Trophoblast cell (in vitro differentiated cells and primary cell): ENCODE measurements around the gene OPCML.

Source experiments
- DNase-seq, 2 donors: peaks; one replicate each; pipeline ENCODE4 v3.0.0-alpha.2; 2016
- H2AFZ ChIP-seq: 2 replicates; pipeline ENCODE4 v1.6.1; 2013; ENCODE audit warnings: low read length, moderate library complexity, mild to moderate bottlenecking; ENCODE audit not compliant: insufficient read depth, poor library complexity
- H2AK5ac ChIP-seq: 2 replicates; pipeline ENCODE4 v1.6.1; 2013; ENCODE audit warnings: mild to moderate bottlenecking, low read length
- H2BK120ac ChIP-seq: 2 replicates; pipeline ENCODE4 v1.6.1; 2013; ENCODE audit warnings: low read length, mild to moderate bottlenecking, moderate library complexity; ENCODE audit not compliant: insufficient read depth, poor library complexity
- H2BK12ac ChIP-seq: 2 replicates; pipeline ENCODE4 v1.6.1; 2013; ENCODE audit warnings: mild to moderate bottlenecking, low read length, moderate library complexity
- H2BK5ac ChIP-seq: 2 replicates; pipeline ENCODE4 v1.6.1; 2013; ENCODE audit warnings: low read length, low read depth, moderate library complexity, mild to moderate bottlenecking; ENCODE audit not compliant: poor library complexity
- H3K14ac ChIP-seq: 2 replicates; pipeline ENCODE4 v1.6.1; 2013; ENCODE audit warnings: mild to moderate bottlenecking, low read length
- H3K18ac ChIP-seq: 2 replicates; pipeline ENCODE4 v1.6.1; 2013; ENCODE audit warnings: mild to moderate bottlenecking, low read length
- H3K23ac ChIP-seq: 2 replicates; pipeline ENCODE4 v1.6.1; 2013; ENCODE audit warnings: low read length
- H3K27ac ChIP-seq: 2 replicates; pipeline ENCODE4 v1.5.1; 2013; ENCODE audit warnings: low read depth, mild to moderate bottlenecking, inconsistent platforms, low read length, moderate library complexity
- H3K27me3 ChIP-seq: 2 replicates; pipeline ENCODE4 v1.6.1; 2013; ENCODE audit warnings: inconsistent platforms, mild to moderate bottlenecking, low read length, moderate library complexity; ENCODE audit not compliant: insufficient read depth
- H3K36me3 ChIP-seq, 2 experiments: 1 replicate in 1 of 2; 2 replicates in 1 of 2; pipeline ENCODE4 v1.6.1; 2013; ENCODE audit warnings: low read length in 2 of 2, mild to moderate bottlenecking in 2 of 2, moderate library complexity in 1 of 2; ENCODE audit not compliant: insufficient read depth in 2 of 2, control insufficient read depth in 1 of 2
- H3K4ac ChIP-seq: 2 replicates; pipeline ENCODE4 v1.6.1; 2013; ENCODE audit warnings: low read depth, mild to moderate bottlenecking, low read length, moderate library complexity
- H3K4me1 ChIP-seq, 2 experiments: 1 replicate in 1 of 2; 2 replicates in 1 of 2; pipeline ENCODE4 v1.6.1; 2013; ENCODE audit warnings: low read length in 2 of 2, mild to moderate bottlenecking in 2 of 2, moderate library complexity in 1 of 2; ENCODE audit not compliant: insufficient read depth in 2 of 2, control insufficient read depth in 1 of 2
- H3K4me2 ChIP-seq: 2 replicates; pipeline ENCODE4 v1.6.1; 2013; ENCODE audit warnings: inconsistent platforms, mild to moderate bottlenecking, low read length, moderate library complexity
- H3K4me3 ChIP-seq: 2 replicates; pipeline ENCODE4 v1.5.1; 2013; ENCODE audit warnings: mild to moderate bottlenecking, low read depth, low read length, inconsistent platforms
- H3K79me1 ChIP-seq: one replicate; pipeline ENCODE4 v1.6.1; 2013; ENCODE audit warnings: low read length
- H3K79me2 ChIP-seq: 2 replicates; pipeline ENCODE4 v1.6.1; 2013; ENCODE audit warnings: low read length, mild to moderate bottlenecking; ENCODE audit not compliant: control insufficient read depth, insufficient read depth, poor library complexity
- H3K9ac ChIP-seq: 2 replicates; pipeline ENCODE4 v1.6.1; 2013; ENCODE audit warnings: mild to moderate bottlenecking, low read length
- H3K9me3 ChIP-seq: 2 replicates; pipeline ENCODE4 v1.6.1; 2013; ENCODE audit warnings: low read depth, mild to moderate bottlenecking, control low read depth, inconsistent platforms, low read length; ENCODE audit not compliant: insufficient read depth
- H4K12ac ChIP-seq: 2 replicates; pipeline ENCODE4 v1.6.1; 2013; ENCODE audit warnings: low read depth, mild to moderate bottlenecking, low read length, moderate library complexity
- H4K8ac ChIP-seq: 2 replicates; pipeline ENCODE4 v1.6.1; 2013; ENCODE audit warnings: low read depth, mild to moderate bottlenecking, low read length, moderate library complexity
- H4K91ac ChIP-seq: one replicate; pipeline ENCODE4 v1.6.1; 2013; ENCODE audit warnings: low read depth, mild to moderate bottlenecking, low read length, moderate library complexity
- WGBS: extraction: QIAGEN DNeasy Blood & Tissue Kit; methylation state at CpG from one replicate; pipeline ENCODE4 v1.1.7; 2013; ENCODE audit warnings: missing lambda C conversion rate; ENCODE audit not compliant: insufficient read length, insufficient coverage; ENCODE audit errors: extremely low coverage; 5-methylcytosine and 5-hydroxymethylcytosine counted together

OPCML gene

DNA sequence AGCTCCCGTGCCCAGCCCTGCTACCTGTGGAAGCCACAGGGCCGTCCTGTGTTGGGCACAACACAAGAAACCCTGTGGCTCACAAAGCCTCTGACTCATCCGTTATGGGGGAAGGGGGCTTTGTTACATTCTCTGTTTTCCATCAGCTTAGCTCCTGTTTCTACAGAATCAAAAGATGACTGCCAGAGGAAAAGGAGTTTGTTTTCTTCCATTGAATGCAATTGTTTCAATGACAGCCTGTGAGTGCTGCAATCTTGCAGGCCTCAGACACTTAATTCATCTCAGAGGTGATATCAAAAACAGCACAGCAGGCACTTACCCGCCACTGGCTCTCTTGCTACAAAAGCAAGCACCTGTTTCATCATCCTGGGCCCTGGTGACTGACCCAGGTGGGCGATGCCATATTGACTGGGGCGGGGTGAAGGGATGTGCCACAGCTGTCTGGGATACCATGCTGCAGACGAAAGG lies 194.3 kb downstream of the OPCML start:
- no peaks in the 10 kb centered on the region for H3K36me3 ChIP-seq
- no peak overlapping the region for H3K4me2 ChIP-seq
- H3K27ac ChIP-seq, result no peak overlapping the region
- no peak overlapping the region for H3K14ac ChIP-seq
- no peak overlapping the region for H2BK5ac ChIP-seq
- H2BK12ac ChIP-seq, result no peak overlapping the region
- no peaks in the 10 kb centered on the region for H3K79me1 ChIP-seq
- no peak for DNase-seq
- no peak overlapping the region for H3K4me3 ChIP-seq
- no peak overlapping the region for H4K91ac ChIP-seq
- no peak overlapping the region for H3K23ac ChIP-seq
- no peaks in the 10 kb centered on the region for H3K27me3 ChIP-seq
- peaks cover 0 to 3% of the 10 kb centered on the region in 2 experiments for H3K4me1 ChIP-seq
- H3K4ac ChIP-seq, result no peak overlapping the region
- no peak overlapping the region for H4K8ac ChIP-seq
- H2AFZ ChIP-seq, result no peak overlapping the region
- no peak overlapping the region for H3K18ac ChIP-seq
- H3K9me3 ChIP-seq, result no peaks in the 10 kb centered on the region
- no peak overlapping the region for H4K12ac ChIP-seq
- no peak overlapping the region for H2BK120ac ChIP-seq
- no peaks in the 10 kb centered on the region for H3K79me2 ChIP-seq
- no CpG with 5 or more reads among the region's 7 CpGs for WGBS
- no peak overlapping the region for H2AK5ac ChIP-seq
- H3K9ac ChIP-seq, result no peak overlapping the region

DNA sequence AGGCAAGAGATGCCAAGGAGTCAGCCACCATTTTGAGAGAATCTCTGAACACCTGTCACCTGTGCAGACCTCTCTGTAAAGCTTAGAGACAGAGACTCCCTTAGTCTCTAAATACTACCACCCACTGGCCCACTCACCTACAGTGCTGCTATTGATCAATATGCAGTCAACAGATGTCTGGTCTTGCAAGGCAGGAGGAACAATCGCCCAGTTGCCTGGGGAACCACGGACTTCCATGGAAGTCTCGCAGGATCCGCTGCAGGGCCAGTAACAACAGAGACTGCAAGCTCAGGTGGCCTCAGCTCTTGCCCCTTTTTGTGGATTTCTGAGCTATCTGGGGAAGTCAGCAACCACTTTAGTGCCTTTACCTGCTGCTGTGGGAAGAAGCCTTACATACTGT lies 195.1 kb downstream of the OPCML start:
- H2BK12ac ChIP-seq, result no peak overlapping the region
- H2AK5ac ChIP-seq, result no peak overlapping the region
- no peaks in the 10 kb centered on the region for H3K36me3 ChIP-seq
- H3K18ac ChIP-seq, result no peak overlapping the region
- no peak overlapping the region for H3K4ac ChIP-seq
- no peaks in the 10 kb centered on the region for H3K9me3 ChIP-seq
- no peak overlapping the region for H3K4me2 ChIP-seq
- H4K8ac ChIP-seq, result no peak overlapping the region
- H2BK5ac ChIP-seq, result no peak overlapping the region
- no peak overlapping the region for H2AFZ ChIP-seq
- no peaks in the 10 kb centered on the region for H3K79me2 ChIP-seq
- H3K14ac ChIP-seq, result no peak overlapping the region
- H3K27me3 ChIP-seq, result no peaks in the 10 kb centered on the region
- no peak overlapping the region for H2BK120ac ChIP-seq
- no peak overlapping the region for H4K12ac ChIP-seq
- no peak overlapping the region for H4K91ac ChIP-seq
- no peak overlapping the region for H3K27ac ChIP-seq
- H3K79me1 ChIP-seq, result no peaks in the 10 kb centered on the region
- WGBS, result no CpG with 5 or more reads among the region's 4 CpGs
- H3K4me3 ChIP-seq, result no peak overlapping the region
- H3K23ac ChIP-seq, result no peak overlapping the region
- H3K9ac ChIP-seq, result no peak overlapping the region
- peaks cover 0 to 3% of the 10 kb centered on the region in 2 experiments for H3K4me1 ChIP-seq
- DNase-seq, result no peak

- no peak overlapping the region for H4K12ac ChIP-seq
- no peaks in the 10 kb centered on the region for H3K79me1 ChIP-seq
- no peak overlapping the region for H2BK12ac ChIP-seq
- H2BK5ac ChIP-seq, result no peak overlapping the region
- no peak overlapping the region for H3K4me2 ChIP-seq
- H3K18ac ChIP-seq, result no peak overlapping the region
- no peak overlapping the region for H3K9ac ChIP-seq
- H3K27me3 ChIP-seq, result no peaks in the 10 kb centered on the region
- H3K9me3 ChIP-seq, result no peaks in the 10 kb centered on the region
- no peak overlapping the region for H3K4me3 ChIP-seq
- H2BK120ac ChIP-seq, result no peak overlapping the region
- no peak overlapping the region for H2AK5ac ChIP-seq
- WGBS, result no CpG with 5 or more reads among the region's 3 CpGs
- H3K14ac ChIP-seq, result no peak overlapping the region
- no peak overlapping the region for H3K4ac ChIP-seq
- no peak overlapping the region for H4K8ac ChIP-seq
- DNase-seq, result no peak
- no peaks in the 10 kb centered on the region for H3K4me1 ChIP-seq
- no peak overlapping the region for H3K27ac ChIP-seq
- no peak overlapping the region for H2AFZ ChIP-seq
- no peaks in the 10 kb centered on the region for H3K36me3 ChIP-seq
- H3K79me2 ChIP-seq, result no peaks in the 10 kb centered on the region
- H3K23ac ChIP-seq, result peak overlapping the region; percentile 95
- H4K91ac ChIP-seq, result no peak overlapping the region
These were observed 201.3 kb downstream of the OPCML start for GRCh38 chr11:133331031-133331430.

DNA sequence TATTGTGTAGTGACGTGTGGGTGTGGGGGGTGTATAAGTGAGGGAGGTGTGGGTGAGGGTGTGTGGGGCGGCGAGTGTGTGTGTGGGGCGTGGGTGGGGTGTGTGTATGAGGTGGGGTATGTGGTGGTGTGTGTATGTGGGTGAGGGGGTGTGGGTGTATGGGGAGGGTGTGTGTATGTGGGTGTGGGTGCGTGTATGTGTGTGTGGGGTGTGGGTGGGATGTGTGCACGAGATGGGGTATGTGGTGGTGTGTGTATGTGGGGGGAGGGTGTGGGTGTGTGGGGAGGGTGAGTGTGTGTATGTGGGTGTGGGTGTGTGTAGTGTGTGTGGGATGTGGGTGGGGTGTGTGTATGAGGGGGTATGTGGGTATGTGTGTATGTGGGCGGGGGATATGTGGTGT lies 205.5 kb downstream of the OPCML start:
- no peak overlapping the region for H3K23ac ChIP-seq
- WGBS, result 100% methylated on average over 5 of the region's 7 CpGs
- no peaks in the 10 kb centered on the region for H3K79me2 ChIP-seq
- no peak overlapping the region for H2BK120ac ChIP-seq
- no peak for DNase-seq
- H3K9ac ChIP-seq, result no peak overlapping the region
- H3K4ac ChIP-seq, result no peak overlapping the region
- H3K4me1 ChIP-seq, result no peaks in the 10 kb centered on the region
- H2AFZ ChIP-seq, result no peak overlapping the region
- H3K4me3 ChIP-seq, result no peak overlapping the region
- H2AK5ac ChIP-seq, result no peak overlapping the region
- H2BK5ac ChIP-seq, result no peak overlapping the region
- no peaks in the 10 kb centered on the region for H3K9me3 ChIP-seq
- H2BK12ac ChIP-seq, result no peak overlapping the region
- no peak overlapping the region for H4K91ac ChIP-seq
- H3K4me2 ChIP-seq, result no peak overlapping the region
- H3K79me1 ChIP-seq, result no peaks in the 10 kb centered on the region
- no peaks in the 10 kb centered on the region for H3K36me3 ChIP-seq
- no peak overlapping the region for H4K12ac ChIP-seq
- H3K14ac ChIP-seq, result no peak overlapping the region
- H3K27ac ChIP-seq, result no peak overlapping the region
- no peak overlapping the region for H4K8ac ChIP-seq
- no peaks in the 10 kb centered on the region for H3K27me3 ChIP-seq
- no peak overlapping the region for H3K18ac ChIP-seq
